ENCODE data around the gene CD2AP.
"Not testable (repeated sequence)": the region's sequence is repeated elsewhere in the genome, so short reads cannot be mapped to it uniquely, and the experiment has no call there.

CD2AP gene, protein sequence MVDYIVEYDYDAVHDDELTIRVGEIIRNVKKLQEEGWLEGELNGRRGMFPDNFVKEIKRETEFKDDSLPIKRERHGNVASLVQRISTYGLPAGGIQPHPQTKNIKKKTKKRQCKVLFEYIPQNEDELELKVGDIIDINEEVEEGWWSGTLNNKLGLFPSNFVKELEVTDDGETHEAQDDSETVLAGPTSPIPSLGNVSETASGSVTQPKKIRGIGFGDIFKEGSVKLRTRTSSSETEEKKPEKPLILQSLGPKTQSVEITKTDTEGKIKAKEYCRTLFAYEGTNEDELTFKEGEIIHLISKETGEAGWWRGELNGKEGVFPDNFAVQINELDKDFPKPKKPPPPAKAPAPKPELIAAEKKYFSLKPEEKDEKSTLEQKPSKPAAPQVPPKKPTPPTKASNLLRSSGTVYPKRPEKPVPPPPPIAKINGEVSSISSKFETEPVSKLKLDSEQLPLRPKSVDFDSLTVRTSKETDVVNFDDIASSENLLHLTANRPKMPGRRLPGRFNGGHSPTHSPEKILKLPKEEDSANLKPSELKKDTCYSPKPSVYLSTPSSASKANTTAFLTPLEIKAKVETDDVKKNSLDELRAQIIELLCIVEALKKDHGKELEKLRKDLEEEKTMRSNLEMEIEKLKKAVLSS

DNA sequence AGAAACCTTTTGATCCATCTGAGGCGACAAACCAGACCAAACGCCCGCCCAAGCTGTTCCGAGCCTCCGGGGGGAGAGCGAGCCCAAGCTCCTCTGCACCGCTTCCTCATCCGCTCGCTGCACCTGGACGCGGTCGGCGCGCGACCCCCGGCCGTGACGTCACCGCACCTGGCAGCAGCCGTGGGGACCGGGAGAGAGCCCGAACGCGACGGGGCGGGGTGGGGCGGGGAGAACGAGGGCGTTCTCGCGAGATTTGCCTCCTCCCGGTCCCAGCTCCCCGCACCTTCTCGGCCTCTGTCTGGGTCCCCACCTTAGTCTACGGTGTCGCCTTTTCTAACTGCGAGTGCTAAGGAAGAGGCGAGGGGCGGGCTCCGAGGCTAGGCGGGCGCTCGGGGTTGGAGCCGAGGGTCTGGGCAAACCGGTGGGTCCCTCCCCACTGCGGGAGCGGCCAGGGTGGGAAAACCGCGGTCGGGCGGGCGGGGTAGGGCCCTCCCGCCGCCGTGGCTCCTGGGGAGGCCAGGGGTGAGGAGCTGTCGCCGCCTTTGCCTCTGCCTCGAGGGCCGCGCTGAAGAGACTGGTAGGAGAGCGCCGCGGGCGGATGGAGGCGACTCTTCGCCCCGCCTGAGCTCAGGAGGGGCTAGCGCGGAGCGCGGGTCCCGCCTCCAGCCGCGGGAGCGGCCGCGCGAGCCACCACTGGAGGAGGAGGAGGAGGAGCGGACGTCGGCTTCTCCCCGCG, at the start of gene CD2AP:
TSS of gene CD2AP (plus strand) at position 293 of the 736 bp plus-strand sequence. CDS start 456 bp downstream, outside the sequence.
- DNase-seq = peak; percentile 46

DNA sequence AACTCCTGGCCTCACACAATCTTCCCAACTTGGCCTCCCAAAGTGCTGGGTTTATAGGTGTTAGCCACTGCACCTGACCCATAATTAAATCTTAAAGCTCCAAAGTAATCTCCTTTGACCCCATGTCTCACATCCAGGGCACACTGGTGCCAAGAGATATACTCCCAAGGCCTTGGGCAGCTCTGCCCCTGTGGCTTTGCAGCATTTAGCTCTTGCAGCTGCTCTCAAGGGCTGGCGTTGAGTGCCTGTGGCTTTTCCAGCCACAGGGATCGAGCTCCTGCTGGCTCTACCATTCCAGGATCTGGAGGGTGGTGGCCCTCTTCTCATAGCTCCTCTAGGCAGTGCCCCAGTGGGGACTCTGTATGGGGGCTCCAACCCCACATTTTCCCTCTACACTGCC, 49.3 kb upstream of the CD2AP start:
- no peak for DNase-seq

DNA sequence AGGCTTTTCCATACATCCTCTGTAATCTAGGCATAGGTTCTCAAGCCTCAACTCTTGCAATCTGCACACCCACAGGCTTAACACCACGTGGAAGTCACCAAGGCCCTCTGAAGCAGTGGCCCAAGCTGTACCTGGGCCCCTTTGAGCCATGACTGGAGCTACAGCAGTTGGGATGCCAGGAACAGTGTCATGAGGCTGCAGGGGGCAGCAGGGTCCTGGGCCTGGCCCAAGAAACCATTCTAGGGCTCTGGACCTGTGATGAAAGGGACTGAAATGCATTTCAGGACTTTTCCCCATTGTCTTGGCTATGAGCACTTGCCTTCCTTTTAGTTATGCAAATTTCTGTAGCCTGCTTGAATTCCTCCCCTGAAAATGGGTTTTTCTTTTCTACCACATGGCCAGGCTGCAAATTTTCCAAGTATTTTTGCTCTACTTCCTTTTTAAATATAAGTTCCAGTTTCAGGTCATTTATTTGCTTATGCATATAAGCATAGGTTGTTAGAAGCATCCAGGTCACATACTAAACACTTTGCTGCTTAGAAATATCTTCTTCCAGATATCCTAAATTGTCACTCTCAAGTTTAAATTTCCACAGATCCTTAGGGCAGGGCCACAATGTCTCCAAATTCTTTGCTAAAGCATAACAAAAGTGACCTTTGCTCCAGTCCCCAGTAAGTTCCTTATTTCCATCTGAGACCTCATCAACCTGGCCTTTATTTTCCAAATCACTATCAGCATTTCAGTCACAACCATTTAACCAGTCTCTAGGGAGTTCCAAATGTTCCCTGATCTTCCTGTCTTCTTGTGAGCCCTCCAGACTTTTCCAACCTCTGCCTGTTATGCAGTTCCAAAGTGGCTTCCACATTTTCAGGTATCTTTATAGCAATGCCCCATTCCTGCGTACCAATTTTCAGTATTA, 48.6 kb upstream of the CD2AP start:
- no peak for DNase-seq

DNA sequence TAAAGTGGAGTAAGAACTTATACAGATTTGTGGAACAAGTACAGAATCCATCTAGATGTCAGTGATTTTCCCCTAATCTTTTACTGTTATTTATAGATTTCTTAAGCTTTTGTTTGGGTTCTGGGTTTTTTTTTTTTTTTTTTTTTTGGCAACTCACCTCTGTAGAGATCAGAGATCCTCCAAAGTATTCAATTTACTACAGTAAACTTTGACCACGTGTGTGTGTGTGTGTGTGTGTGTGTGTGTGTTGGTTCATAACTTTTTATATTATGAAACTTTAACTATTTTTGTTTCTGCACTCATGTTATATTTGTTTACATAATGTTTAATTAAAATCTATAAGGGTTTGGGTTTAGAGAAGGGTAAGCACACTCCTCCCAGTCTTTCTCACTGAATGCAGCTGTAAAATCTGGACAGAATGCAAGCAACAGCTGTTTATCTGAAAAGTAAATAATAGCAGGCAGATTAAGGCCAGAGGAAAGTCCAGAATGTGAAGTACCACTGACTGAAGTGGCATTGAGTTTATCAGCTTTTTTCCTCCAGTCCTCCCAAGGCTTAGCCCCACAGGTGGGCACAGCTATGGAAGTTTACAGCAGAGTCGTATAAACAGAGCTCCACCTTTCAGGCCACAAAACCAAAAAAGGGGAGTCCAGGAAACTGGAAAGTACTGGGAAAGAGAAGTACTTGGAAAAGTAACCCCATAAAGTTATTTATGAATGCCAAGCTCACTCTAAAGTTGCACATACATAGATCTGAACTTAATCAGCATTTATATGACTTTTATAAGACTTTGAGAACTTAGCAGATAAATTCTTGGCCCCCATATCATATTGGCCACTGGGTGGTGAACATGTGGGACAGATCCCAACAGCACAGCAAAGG, 43.0 kb upstream of the CD2AP start:
- DNase-seq = no peak

DNA sequence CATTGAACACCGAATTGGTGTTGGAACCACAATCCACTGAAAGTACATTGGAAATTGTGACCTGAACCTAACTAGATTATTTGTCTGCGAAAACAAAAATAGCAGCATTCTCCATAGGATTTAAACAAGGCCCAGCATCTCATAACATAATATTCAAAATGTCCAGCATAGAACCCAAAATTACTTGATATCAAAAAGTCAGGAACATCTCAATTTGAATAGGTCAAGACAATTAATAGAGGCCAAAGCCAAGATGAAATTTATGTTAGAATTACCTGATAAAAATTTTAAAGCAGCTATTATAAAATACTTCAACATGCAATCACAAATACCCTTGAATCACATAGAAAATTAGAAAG, 42.4 kb upstream of the CD2AP start:
- DNase-seq = no peak

DNA sequence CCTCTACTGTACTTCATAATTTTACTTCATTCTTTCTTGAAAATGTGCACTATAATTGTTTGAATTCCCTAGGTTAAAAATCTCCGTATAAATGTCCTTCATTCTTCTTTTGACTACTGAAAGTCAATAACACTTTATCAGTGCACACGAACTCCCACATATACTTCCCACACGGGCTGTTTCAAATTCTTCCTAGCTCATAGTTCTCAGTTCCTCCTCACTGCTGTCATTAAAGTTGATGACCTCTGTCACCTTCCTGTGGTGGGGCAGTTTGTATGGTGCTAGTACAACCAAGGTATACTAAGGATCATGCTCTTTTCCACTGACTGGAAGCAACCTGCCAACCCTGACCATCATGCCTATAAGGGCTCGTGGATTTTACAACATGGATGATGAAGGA, 40.0 kb upstream of the CD2AP start:
- DNase-seq = no peak

DNA sequence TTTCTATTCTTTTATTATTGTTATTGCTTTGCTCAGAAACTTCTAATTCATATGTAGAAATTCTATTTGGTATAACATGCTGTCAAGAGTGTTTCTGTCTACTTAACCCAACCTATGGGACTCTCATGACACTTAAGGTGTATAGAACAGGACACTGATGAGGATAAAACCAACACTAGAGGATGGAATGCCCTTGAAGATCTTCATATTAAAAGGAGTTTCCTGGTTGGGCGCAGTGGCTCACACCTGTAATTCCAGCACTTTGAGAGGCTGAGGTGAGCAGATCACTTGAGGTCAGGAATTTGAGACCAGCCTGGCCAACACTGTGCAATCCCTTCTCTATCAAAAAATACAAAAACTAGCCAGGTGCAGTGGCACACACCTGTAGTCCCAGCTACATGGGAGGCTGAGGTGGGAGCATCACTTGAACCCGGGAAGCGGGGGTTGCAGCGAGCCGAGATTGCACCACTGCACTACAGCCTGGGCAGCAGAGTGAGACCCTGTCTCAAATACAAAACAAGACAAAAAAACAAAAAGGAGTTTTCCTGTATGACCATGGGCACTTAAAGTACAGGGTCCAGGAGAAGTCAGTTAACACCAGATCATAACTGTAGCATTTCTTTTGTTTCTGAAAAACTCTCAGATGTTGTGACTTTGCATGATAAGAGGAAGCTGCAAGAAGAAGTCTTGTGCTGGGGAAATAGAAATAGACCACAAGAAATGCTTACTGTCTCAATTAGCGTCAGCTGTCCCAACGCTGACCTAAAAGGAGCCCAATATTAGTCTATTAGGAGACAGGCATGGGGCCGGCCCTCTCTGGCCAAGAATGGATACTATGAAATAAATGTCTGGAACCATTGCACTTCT, 38.9 kb upstream of the CD2AP start:
- DNase-seq = no peak

DNA sequence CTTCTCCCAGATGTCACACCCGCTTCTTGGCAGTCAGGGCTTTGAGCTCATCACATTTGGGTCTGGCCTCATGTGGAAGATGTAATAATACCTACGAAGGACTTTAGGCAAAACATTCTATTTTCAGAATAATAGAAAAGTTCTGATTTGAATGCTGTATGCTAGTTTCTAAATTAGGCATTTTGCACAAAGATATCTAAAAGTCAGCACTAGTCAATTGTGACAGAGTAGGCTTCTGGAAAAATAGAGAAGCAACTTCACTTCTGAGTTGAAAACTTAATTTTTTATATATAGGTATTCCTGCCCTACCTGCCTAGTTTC, 38.3 kb upstream of the CD2AP start:
- DNase-seq = no peak

DNA sequence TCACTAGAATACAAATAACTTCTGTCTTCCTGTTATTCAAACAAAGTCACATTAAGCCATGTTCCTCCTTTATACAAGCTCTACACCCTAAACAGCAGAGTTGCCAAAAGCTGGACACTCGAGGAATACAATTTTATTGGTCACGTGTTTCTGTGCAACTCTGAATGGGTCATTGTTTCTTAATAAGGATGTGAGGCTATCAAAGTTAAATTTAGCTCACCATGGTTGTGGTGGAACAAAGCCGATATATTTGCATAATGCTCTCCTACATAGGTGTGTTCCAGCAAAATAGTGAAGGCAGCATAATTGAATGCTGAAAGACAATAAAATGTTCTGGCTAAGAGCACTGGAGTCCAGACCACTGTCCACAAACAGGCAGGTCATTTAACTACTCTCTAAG, 36.9 kb upstream of the CD2AP start:
- DNase-seq = no peak

DNA sequence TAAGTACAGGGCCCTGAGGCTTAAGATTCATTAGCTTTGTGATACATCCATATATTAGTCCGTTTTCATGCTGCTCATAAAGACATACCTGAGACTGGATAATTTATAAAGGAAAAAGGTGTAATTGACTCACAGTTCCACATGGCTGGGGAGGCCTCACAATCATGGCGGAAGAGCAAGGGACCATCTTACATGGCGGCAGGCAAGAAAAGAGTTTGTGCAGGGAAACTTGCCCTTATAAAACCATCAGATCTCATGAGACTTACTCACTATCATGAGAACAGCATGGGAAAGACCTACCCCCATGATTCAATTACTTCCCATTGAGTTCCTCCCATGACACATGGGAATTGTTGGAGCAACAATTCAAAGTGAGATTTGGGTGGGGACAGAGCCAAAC, 32.6 kb upstream of the CD2AP start:
- DNase-seq = not testable (repeated sequence)

DNA sequence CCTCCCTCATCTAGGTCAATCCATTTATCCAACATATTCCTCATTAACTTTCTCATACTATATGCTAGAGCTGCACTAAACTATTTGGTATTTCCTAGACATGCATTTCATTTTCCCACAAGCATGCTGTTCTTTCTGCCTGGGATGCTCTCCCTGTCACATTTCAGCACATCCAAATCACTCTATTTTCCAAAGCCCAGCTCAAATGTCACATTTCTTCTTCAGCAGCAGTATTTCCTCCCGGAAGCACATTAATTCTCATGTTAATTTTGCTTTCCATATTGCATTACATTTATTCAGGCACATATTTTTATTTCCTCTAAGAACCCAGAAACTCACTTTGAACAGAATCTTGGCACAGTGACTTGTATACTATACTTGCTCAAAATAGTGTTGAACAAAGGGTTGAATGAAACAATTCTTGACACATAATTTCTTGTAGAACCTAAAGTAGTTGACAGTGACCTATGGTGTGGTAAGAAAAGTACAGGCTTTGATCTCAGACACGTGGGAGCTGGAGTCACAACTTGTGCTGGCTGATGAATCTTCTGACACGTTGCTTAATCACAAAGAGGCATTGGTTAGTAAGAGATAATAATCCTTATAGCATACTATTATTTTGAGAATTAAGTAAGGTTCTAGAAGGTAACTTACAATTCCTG, 30.8 kb upstream of the CD2AP start:
- DNase-seq = no peak

- no peak for DNase-seq
Measured at GRCh38 chr6:47447722-47448121, 29.9 kb upstream of the CD2AP start.

- DNase-seq = no peak
Measured at GRCh38 chr6:47451162-47451561, 26.4 kb upstream of the CD2AP start.

GRCh38 chr6:47452899-47453298, 24.7 kb upstream of the CD2AP start:
- DNase-seq = no peak

DNA sequence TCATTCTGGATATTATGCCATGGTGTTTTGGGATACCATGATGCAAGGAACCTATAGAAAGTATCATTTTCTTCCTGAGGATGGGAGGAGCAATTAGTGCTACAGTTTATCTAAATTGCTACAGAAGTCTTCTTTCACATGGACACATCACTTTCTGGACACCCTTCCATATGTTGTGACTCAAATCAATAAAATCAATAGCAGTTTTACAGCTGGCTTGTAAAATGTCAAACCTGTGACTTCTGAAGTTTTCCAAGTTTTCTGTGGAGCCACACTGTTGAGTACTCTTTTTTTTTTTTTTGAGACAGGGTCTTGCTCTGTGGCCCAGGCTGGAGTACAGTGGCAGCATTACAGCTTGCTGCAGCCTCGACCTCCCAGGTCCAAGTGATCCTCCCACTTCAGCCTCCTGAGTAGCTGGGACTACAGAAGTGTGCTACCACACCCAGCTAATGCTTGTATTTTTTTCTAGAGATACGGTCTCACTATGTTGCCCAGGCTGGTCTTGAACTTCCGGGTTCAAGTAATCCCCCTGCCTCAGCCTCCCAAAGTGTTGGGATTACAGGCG, 24.1 kb upstream of the CD2AP start:
- DNase-seq = no peak

GRCh38 chr6:47454713-47455396, 22.7 kb upstream of the CD2AP start:
- no peak for DNase-seq

- DNase-seq = no peak
Measured at GRCh38 chr6:47455533-47456209, 21.9 kb upstream of the CD2AP start.

GRCh38 chr6:47456536-47456975, 21.0 kb upstream of the CD2AP start:
- no peak for DNase-seq

DNA sequence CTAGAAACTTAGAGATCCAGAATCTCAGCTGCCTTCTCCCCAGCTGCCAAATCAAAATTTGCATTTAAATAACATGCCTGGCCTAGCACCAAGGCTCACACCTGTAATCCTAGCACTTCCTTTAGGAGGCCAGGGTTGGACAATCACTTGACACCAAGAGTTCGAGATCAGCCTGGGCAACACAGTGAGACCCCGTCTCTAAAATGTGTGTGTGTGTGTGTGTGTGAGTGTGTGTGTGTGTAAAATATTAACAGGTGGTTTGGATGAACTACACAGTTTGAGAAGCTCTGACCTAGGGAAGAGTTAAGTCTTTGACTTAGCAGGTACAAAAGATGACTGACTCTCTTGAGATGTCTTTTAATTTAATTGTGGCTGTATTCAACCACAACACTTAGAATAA, 20.2 kb upstream of the CD2AP start:
- no peak for DNase-seq
